Measurements from ENCODE around the gene FYB1.
A peak's percentile ranks its signal among the peaks of the same experiment; 100 is the strongest.

The FYB1 gene

GRCh38 chr5:39217365-39218281 is 1.7 kb downstream of the FYB1 start:
- Histone ChIP-seq H3K9me3 (ENCODE audit: control insufficient read depth, low read length) (no peaks in the 10 kb centered on the region), H3K27ac (ENCODE audit: insufficient read depth, low read length, poor library complexity, severe bottlenecking) (peak overlapping the region; percentile 75), H3K4me3 (ENCODE audit: insufficient read depth, low read depth, low read length, poor library complexity, severe bottlenecking) (peak overlapping the region; percentile 37), H3K4me1 (ENCODE audit: control insufficient read depth, insufficient read depth, low read length, poor library complexity, severe bottlenecking) (peaks cover 48% of the 10 kb centered on the region), H3K36me3 (ENCODE audit: control insufficient read depth, insufficient read depth, low read length) (no peaks in the 10 kb centered on the region), H3K27me3 (replicated peaks; ENCODE audit: control insufficient read depth, insufficient read depth, low read length, poor library complexity, severe bottlenecking) (no peaks in the 10 kb centered on the region)
- DNase-seq = peak; percentile 48 to 66 (median 58)

- Histone ChIP-seq H3K9me3 (ENCODE audit: control insufficient read depth, low read length) (no peaks in the 10 kb centered on the region), H3K27ac (ENCODE audit: insufficient read depth, low read length, poor library complexity, severe bottlenecking) (peak overlapping the region; percentile 75), H3K36me3 (ENCODE audit: control insufficient read depth, insufficient read depth, low read length) (no peaks in the 10 kb centered on the region), H3K4me3 (ENCODE audit: insufficient read depth, low read depth, low read length, poor library complexity, severe bottlenecking) (peak overlapping the region; percentile 37), H3K27me3 (replicated peaks; ENCODE audit: control insufficient read depth, insufficient read depth, low read length, poor library complexity, severe bottlenecking) (no peaks in the 10 kb centered on the region), H3K4me1 (ENCODE audit: control insufficient read depth, insufficient read depth, low read length, poor library complexity, severe bottlenecking) (peaks cover 57% of the 10 kb centered on the region)
- no peak for DNase-seq
These were observed 2.7 kb downstream of the FYB1 start for GRCh38 chr5:39216631-39217030.

GRCh38 chr5:39215857-39216256 is 3.5 kb downstream of the FYB1 start:
- peak overlapping the region; percentile 72 for H3K27ac ChIP-seq (ENCODE audit: insufficient read depth, low read length, poor library complexity, severe bottlenecking)

GRCh38 chr5:39214912-39215709 is 4.3 kb downstream of the FYB1 start:
- H3K4me1 ChIP-seq (ENCODE audit: control insufficient read depth, insufficient read depth, low read length, poor library complexity, severe bottlenecking) = peaks cover 70% of the 10 kb centered on the region
- DNase-seq = peak in 2 of 3 donors; percentile 41 to 72
- H3K36me3 ChIP-seq (ENCODE audit: control insufficient read depth, insufficient read depth, low read length) = no peaks in the 10 kb centered on the region
- H3K9me3 ChIP-seq (ENCODE audit: control insufficient read depth, low read length) = no peaks in the 10 kb centered on the region
- no peaks in the 10 kb centered on the region for H3K27me3 ChIP-seq (replicated peaks; ENCODE audit: control insufficient read depth, insufficient read depth, low read length, poor library complexity, severe bottlenecking)
- peak overlapping the region; percentile 90 for H3K27ac ChIP-seq (ENCODE audit: insufficient read depth, low read length, poor library complexity, severe bottlenecking)
- H3K4me3 ChIP-seq (ENCODE audit: insufficient read depth, low read depth, low read length, poor library complexity, severe bottlenecking) = peak overlapping the region; percentile 39

More at GRCh38 chr5:39215857-39216256, 3.5 kb downstream of the FYB1 start:
- no peaks in the 10 kb centered on the region for H3K36me3 ChIP-seq (ENCODE audit: control insufficient read depth, insufficient read depth, low read length)
- no peaks in the 10 kb centered on the region for H3K9me3 ChIP-seq (ENCODE audit: control insufficient read depth, low read length)
- DNase-seq = no peak
- H3K4me1 ChIP-seq (ENCODE audit: control insufficient read depth, insufficient read depth, low read length, poor library complexity, severe bottlenecking) = peaks cover 64% of the 10 kb centered on the region
- peak overlapping the region; percentile 39 for H3K4me3 ChIP-seq (ENCODE audit: insufficient read depth, low read depth, low read length, poor library complexity, severe bottlenecking)
- no peaks in the 10 kb centered on the region for H3K27me3 ChIP-seq (replicated peaks; ENCODE audit: control insufficient read depth, insufficient read depth, low read length, poor library complexity, severe bottlenecking)

- H3K4me3 ChIP-seq (ENCODE audit: insufficient read depth, low read depth, low read length, poor library complexity, severe bottlenecking) = peak overlapping the region; percentile 33
These were observed 5.7 kb downstream of the FYB1 start for GRCh38 chr5:39213447-39214207.

GRCh38 chr5:39211773-39212172 is 7.6 kb downstream of the FYB1 start:
- H3K4me1 ChIP-seq (ENCODE audit: control insufficient read depth, insufficient read depth, low read length, poor library complexity, severe bottlenecking) = peaks cover 83% of the 10 kb centered on the region
- no peaks in the 10 kb centered on the region for H3K36me3 ChIP-seq (ENCODE audit: control insufficient read depth, insufficient read depth, low read length)
- no peak for DNase-seq
- no peaks in the 10 kb centered on the region for H3K27me3 ChIP-seq (replicated peaks; ENCODE audit: control insufficient read depth, insufficient read depth, low read length, poor library complexity, severe bottlenecking)
- no peaks in the 10 kb centered on the region for H3K9me3 ChIP-seq (ENCODE audit: control insufficient read depth, low read length)
- H3K4me3 ChIP-seq (ENCODE audit: insufficient read depth, low read depth, low read length, poor library complexity, severe bottlenecking) = no peak overlapping the region
- H3K27ac ChIP-seq (ENCODE audit: insufficient read depth, low read length, poor library complexity, severe bottlenecking) = peak overlapping the region; percentile 90

More at GRCh38 chr5:39213447-39214207, 5.7 kb downstream of the FYB1 start:
- no peak for DNase-seq
- Histone ChIP-seq H3K9me3 (ENCODE audit: control insufficient read depth, low read length) (no peaks in the 10 kb centered on the region), H3K4me1 (ENCODE audit: control insufficient read depth, insufficient read depth, low read length, poor library complexity, severe bottlenecking) (peaks cover 84% of the 10 kb centered on the region), H3K27me3 (replicated peaks; ENCODE audit: control insufficient read depth, insufficient read depth, low read length, poor library complexity, severe bottlenecking) (no peaks in the 10 kb centered on the region), H3K36me3 (ENCODE audit: control insufficient read depth, insufficient read depth, low read length) (no peaks in the 10 kb centered on the region), H3K27ac (ENCODE audit: insufficient read depth, low read length, poor library complexity, severe bottlenecking) (peak overlapping the region; percentile 90)

GRCh38 chr5:39209924-39210323 is 9.4 kb downstream of the FYB1 start:
- Histone ChIP-seq H3K27me3 (replicated peaks; ENCODE audit: control insufficient read depth, insufficient read depth, low read length, poor library complexity, severe bottlenecking) (no peaks in the 10 kb centered on the region), H3K4me3 (ENCODE audit: insufficient read depth, low read depth, low read length, poor library complexity, severe bottlenecking) (peak overlapping the region; percentile 33), H3K27ac (ENCODE audit: insufficient read depth, low read length, poor library complexity, severe bottlenecking) (peak overlapping the region; percentile 90), H3K4me1 (ENCODE audit: control insufficient read depth, insufficient read depth, low read length, poor library complexity, severe bottlenecking) (peaks cover 84% of the 10 kb centered on the region), H3K36me3 (ENCODE audit: control insufficient read depth, insufficient read depth, low read length) (no peaks in the 10 kb centered on the region), H3K9me3 (ENCODE audit: control insufficient read depth, low read length) (no peaks in the 10 kb centered on the region)
- DNase-seq = peak; percentile 68 to 79 (median 73)

GRCh38 chr5:39208471-39208870 is 10.9 kb downstream of the FYB1 start:
- H3K27ac ChIP-seq (ENCODE audit: insufficient read depth, low read length, poor library complexity, severe bottlenecking) = peak overlapping the region; percentile 90
- peak overlapping the region; percentile 33 for H3K4me3 ChIP-seq (ENCODE audit: insufficient read depth, low read depth, low read length, poor library complexity, severe bottlenecking)
- DNase-seq = no peak
- H3K9me3 ChIP-seq (ENCODE audit: control insufficient read depth, low read length) = no peaks in the 10 kb centered on the region
- H3K4me1 ChIP-seq (ENCODE audit: control insufficient read depth, insufficient read depth, low read length, poor library complexity, severe bottlenecking) = peaks cover 85% of the 10 kb centered on the region
- no peaks in the 10 kb centered on the region for H3K27me3 ChIP-seq (replicated peaks; ENCODE audit: control insufficient read depth, insufficient read depth, low read length, poor library complexity, severe bottlenecking)
- H3K36me3 ChIP-seq (ENCODE audit: control insufficient read depth, insufficient read depth, low read length) = no peaks in the 10 kb centered on the region

- no peaks in the 10 kb centered on the region for H3K36me3 ChIP-seq (ENCODE audit: control insufficient read depth, insufficient read depth, low read length)
- H3K4me3 ChIP-seq (ENCODE audit: insufficient read depth, low read depth, low read length, poor library complexity, severe bottlenecking) = peak overlapping the region; percentile 33
- no peaks in the 10 kb centered on the region for H3K9me3 ChIP-seq (ENCODE audit: control insufficient read depth, low read length)
- peak overlapping the region; percentile 90 for H3K27ac ChIP-seq (ENCODE audit: insufficient read depth, low read length, poor library complexity, severe bottlenecking)
- H3K27me3 ChIP-seq (replicated peaks; ENCODE audit: control insufficient read depth, insufficient read depth, low read length, poor library complexity, severe bottlenecking) = no peaks in the 10 kb centered on the region
- no peak for DNase-seq
- H3K4me1 ChIP-seq (ENCODE audit: control insufficient read depth, insufficient read depth, low read length, poor library complexity, severe bottlenecking) = peaks cover 78% of the 10 kb centered on the region
These were observed 11.9 kb downstream of the FYB1 start for GRCh38 chr5:39207345-39208045.

Data from effector memory CD4-positive, alpha-beta T cell (primary cell).